GM19452 (cell line): ENCODE results near the gene MRPL28.
"Not testable (repeated sequence)": the region's sequence is repeated elsewhere in the genome, so short reads cannot be mapped to it uniquely, and the experiment has no call there.

Source experiments
- ATAC-seq: cut with Tn5 transposase; IDR thresholded peaks from one replicate; pipeline ENCODE4 v1.9.1; 2021; ENCODE audit not compliant: unreplicated experiment

MRPL28 gene

GRCh38 chr16:373848-374615 is 3.7 kb upstream of the MRPL28 start:
- ATAC-seq, result no peak

GRCh38 chr16:373020-373598 is 2.8 kb upstream of the MRPL28 start:
- no peak for ATAC-seq

- no peak for ATAC-seq
Measured at GRCh38 chr16:372302-372983, 2.1 kb upstream of the MRPL28 start.

GRCh38 chr16:371515-372301 is 1.4 kb upstream of the MRPL28 start:
- ATAC-seq, result no peak

- ATAC-seq, result no peak
Measured at GRCh38 chr16:370979-371514, 709 bp upstream of the MRPL28 start.

- ATAC-seq, result no peak
Measured at GRCh38 chr16:369866-370436, 387 bp downstream of the MRPL28 start.

- ATAC-seq, result no peak
Measured at GRCh38 chr16:369275-369865, 968 bp downstream of the MRPL28 start.

- ATAC-seq, result no peak
Measured at GRCh38 chr16:368388-369158, 1.8 kb downstream of the MRPL28 start.

GRCh38 chr16:367333-367903 is 2.9 kb downstream of the MRPL28 start:
- no peak for ATAC-seq

- no peak for ATAC-seq
Measured at GRCh38 chr16:366476-366875, 3.9 kb downstream of the MRPL28 start.

- ATAC-seq, result no peak
Measured at GRCh38 chr16:364595-365491, 5.5 kb downstream of the MRPL28 start.

GRCh38 chr16:363766-364490 is 6.4 kb downstream of the MRPL28 start:
- no peak for ATAC-seq

GRCh38 chr16:363110-363765 is 7.1 kb downstream of the MRPL28 start:
- ATAC-seq, result no peak

GRCh38 chr16:362702-362999 is 7.7 kb downstream of the MRPL28 start:
- not testable (repeated sequence) for ATAC-seq

GRCh38 chr16:361872-362701 is 8.3 kb downstream of the MRPL28 start:
- no peak for ATAC-seq

- ATAC-seq, result no peak
Measured at GRCh38 chr16:361341-361871, 8.9 kb downstream of the MRPL28 start.
